ENCODE data around the gene XPO6.
"Not testable (repeated sequence)": the region's sequence is repeated elsewhere in the genome, so short reads cannot be mapped to it uniquely, and the experiment has no call there.

The XPO6 gene

DNA sequence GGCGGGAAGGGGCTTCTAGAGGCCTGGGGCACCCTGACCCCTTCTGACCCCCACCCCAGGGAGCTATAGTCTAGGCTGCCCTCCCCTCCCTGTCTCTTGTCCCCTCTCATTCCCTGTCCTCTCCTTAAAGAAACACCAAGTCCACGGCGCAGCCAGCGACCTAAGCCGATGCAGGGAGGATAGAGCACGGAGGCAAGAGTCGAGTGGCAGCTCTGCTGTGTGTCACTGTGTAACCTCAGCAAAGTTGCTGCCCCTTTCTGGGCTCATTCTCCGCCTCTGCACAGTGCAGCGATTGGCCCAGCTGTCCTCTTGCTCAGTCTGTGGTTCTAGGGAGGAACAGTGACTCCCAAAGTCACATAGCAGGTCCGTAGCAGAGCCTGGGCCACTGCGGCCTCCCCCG, 44.1 kb upstream of the XPO6 start:
- TF ChIP-seq, protein P1, sequence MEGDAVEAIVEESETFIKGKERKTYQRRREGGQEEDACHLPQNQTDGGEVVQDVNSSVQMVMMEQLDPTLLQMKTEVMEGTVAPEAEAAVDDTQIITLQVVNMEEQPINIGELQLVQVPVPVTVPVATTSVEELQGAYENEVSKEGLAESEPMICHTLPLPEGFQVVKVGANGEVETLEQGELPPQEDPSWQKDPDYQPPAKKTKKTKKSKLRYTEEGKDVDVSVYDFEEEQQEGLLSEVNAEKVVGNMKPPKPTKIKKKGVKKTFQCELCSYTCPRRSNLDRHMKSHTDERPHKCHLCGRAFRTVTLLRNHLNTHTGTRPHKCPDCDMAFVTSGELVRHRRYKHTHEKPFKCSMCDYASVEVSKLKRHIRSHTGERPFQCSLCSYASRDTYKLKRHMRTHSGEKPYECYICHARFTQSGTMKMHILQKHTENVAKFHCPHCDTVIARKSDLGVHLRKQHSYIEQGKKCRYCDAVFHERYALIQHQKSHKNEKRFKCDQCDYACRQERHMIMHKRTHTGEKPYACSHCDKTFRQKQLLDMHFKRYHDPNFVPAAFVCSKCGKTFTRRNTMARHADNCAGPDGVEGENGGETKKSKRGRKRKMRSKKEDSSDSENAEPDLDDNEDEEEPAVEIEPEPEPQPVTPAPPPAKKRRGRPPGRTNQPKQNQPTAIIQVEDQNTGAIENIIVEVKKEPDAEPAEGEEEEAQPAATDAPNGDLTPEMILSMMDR (IDR thresholded peaks at IDR 0.05; ENCODE audit: low read depth, low read length): no peak
- DNase-seq (ENCODE audit: extremely low read depth, low read depth): no peak

- TF ChIP-seq, protein P1 (IDR thresholded peaks at IDR 0.05; ENCODE audit: low read depth, low read length): no peak
- DNase-seq (ENCODE audit: extremely low read depth, low read depth): no peak
These were observed 42.4 kb upstream of the XPO6 start for GRCh38 chr16:28254158-28254557.

DNA sequence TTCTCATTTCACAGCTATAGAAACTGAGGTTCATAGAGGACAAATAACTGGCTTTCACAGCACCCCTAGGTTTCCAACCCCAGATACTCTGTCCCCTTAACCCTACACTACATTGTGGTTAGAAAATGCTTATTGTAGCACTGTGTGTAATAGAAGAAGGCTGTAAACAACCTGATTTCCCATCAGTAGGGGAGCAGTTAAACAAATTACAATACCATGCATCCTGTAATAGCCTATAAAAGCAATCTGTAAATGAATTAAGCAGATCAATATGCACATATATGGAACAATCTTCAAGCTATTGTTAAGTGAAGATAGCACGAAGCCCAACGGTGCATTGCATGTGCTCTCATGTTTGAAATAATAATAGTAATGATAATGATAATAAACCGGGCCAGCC, 39.2 kb upstream of the XPO6 start:
- TF ChIP-seq, protein P1 (IDR thresholded peaks at IDR 0.05; ENCODE audit: low read depth, low read length): no peak
- DNase-seq (ENCODE audit: extremely low read depth, low read depth): no peak

DNA sequence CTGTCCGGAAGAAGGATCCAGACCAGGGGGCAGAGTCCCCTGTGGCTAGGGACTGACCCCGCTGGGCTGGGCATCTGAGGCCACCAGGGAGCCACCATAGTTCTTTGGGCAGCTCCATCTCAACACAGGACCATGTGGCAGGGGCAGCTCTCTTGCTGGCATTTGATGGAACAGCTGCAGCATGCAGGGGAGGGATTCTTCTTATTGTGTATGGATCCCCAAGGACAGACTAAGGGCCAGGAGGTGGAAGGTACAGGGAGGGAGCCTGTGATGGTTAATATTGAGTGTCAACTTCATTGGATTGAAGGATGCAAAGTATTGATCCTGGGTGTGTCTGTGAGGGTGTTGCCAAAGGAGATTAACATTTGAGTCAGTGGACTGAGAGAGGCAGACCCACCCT, 37.7 kb upstream of the XPO6 start:
- DNase-seq (ENCODE audit: extremely low read depth, low read depth): not testable (repeated sequence)

- TF ChIP-seq, protein P1 (IDR thresholded peaks at IDR 0.05; ENCODE audit: low read depth, low read length): no peak
- DNase-seq (ENCODE audit: extremely low read depth, low read depth): no peak
These were observed 30.2 kb upstream of the XPO6 start for GRCh38 chr16:28241924-28242323.

GRCh38 chr16:28237754-28238357, 26.1 kb upstream of the XPO6 start:
- TF ChIP-seq, protein P1 (IDR thresholded peaks at IDR 0.05; ENCODE audit: low read depth, low read length): no peak
- no peak for DNase-seq (ENCODE audit: extremely low read depth, low read depth)

- TF ChIP-seq, protein P1 (IDR thresholded peaks at IDR 0.05; ENCODE audit: low read depth, low read length): no peak
- DNase-seq (ENCODE audit: extremely low read depth, low read depth): no peak
These were observed 20.0 kb upstream of the XPO6 start for GRCh38 chr16:28231763-28232162.

GRCh38 chr16:28223909-28224308, 12.1 kb upstream of the XPO6 start:
- DNase-seq (ENCODE audit: extremely low read depth, low read depth): not testable (repeated sequence)

- not testable (repeated sequence) for DNase-seq (ENCODE audit: extremely low read depth, low read depth)
These were observed 8.0 kb upstream of the XPO6 start for GRCh38 chr16:28219777-28220176.
